ENCODE data around the gene CYP2A6.

CYP2A6 gene

GRCh38 chr19:40802300-40803169, 47.7 kb downstream of the CYP2A6 start:
- DNase-seq (ENCODE audit: low spot score), result no peak

GRCh38 chr19:40801426-40802299, 48.6 kb downstream of the CYP2A6 start:
- DNase-seq (ENCODE audit: low spot score), result no peak

- DNase-seq (ENCODE audit: low spot score), result no peak
Observed at GRCh38 chr19:40800997-40801377, 49.3 kb downstream of the CYP2A6 start.

DNA sequence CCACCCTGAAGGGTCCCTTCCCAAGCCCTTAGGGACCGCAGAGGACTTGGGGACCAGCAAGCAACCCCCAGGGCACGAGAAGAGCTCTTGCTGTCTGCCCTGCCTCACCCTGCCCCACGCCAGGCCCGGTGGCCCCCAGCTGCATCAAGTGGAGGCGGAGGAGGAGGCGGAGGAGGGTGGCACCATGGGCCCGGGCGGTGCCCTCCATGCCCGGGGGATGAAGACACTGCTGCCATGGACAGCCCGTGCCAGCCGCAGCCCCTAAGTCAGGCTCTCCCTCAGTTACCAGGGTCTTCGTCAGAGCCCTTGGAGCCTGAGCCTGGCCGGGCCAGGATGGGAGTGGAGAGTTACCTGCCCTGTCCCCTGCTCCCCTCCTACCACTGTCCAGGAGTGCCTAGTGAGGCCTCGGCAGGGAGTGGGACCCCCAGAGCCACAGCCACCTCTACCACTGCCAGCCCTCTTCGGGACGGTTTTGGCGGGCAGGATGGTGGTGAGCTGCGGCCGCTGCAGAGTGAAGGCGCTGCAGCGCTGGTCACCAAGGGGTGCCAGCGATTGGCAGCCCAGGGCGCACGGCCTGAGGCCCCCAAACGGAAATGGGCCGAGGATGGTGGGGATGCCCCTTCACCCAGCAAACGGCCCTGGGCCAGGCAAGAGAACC, 49.8 kb downstream of the CYP2A6 start:
- DNase-seq (ENCODE audit: low spot score), result no peak

- no peak for DNase-seq (ENCODE audit: low spot score)
Observed at GRCh38 chr19:40799558-40800338, 50.5 kb downstream of the CYP2A6 start.

DNA sequence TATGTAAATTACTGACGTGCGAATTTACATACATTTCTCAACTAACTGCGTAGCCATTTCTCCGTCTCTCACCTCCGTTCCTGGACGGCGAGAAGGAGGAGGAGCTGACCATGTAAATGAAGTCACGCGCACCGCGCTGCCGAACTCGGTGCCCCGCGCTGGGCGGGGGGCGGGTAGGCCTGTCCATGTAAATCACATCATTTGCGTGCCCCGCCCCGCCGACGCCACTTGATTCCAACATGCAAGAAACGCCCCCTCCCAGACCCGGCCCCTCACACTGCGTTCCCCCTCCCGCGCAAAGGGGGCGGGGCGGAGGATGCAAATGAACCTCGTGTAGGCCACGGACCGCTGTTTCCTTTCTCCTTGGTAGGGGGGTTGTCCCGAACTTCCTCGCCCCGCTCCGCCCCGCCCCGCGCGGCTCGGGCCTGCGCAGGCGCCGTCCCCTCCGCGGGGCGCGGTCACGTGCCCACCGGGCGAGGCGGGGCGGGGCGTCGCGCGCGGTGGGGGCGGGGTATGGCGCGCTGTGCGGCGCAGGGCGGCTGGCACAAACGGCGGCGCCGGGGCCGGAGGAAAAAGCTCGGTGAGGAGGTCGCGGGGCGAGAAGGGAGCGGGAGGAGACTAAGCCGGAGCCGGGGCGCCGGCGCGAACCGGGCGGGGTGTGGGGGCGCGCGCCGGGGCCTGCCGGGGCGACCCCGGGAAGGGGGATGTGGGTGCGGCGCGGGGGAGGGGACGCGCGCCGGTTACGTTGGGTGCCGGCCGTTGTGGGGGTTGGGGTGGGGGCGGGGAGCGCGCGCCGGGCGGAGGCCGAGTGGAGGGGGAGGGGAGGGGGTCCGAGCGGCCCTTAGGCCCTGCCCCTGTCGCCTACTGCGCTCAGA, 51.3 kb downstream of the CYP2A6 start, which contains the start of gene EGLN2:
EGLN2 (plus strand) TSS at position 509 of the 875 bp plus-strand sequence. CDS start 1,382 bp downstream, outside the sequence.
- peak; percentile 99 for DNase-seq (ENCODE audit: low spot score)

- DNase-seq (ENCODE audit: low spot score), result peak; percentile 84
Observed at GRCh38 chr19:40797963-40798682, 52.1 kb downstream of the CYP2A6 start.

DNA sequence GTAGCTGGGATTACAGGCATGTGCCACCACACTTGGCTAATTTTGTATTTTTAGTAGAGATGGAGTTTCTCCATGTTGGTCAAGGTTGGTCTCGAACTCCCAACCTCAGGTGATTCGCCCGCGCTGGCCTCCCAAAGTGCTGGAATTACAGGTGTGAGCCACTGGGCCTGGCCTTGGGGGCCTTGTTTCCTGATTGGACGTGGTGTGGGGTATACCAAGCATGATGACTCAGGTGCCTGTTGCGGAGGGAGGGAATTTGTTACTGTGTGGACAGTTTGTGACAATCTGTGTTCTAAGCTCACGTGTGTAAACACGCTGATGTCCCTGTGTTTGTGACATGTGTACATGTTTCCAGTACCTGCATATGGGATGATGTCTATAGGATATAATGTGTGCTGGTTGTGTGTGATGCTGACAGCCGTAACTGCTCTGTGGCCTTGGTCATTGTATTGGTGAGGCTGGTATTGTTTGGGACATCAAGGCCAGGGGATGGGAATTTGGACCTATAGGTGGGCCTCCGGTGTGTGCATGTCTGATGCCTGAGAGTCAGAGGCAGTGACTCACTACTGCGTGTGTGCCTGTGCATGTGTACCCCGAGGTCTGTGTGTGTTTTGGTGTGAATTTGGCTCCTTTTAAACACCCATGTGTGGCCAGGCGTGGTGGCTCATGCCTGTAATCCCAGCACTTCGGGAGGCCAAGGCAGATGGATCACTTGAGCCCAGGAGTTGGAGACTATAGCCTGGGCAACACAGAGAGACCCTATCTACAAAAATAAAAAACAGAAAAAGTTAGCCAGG, 52.9 kb downstream of the CYP2A6 start:
- no peak for DNase-seq (ENCODE audit: low spot score)

All from SK-N-DZ (cell line).